SK-N-SH (cell line): ENCODE results near the gene EMILIN2.

Source experiments
- CHD2 ChIP-seq: fragments of 150-350 bp; IDR thresholded peaks from 2 replicates; pipeline ENCODE4 v1.6.1; 2018; ENCODE audit warnings: low read length; ENCODE audit not compliant: partially characterized antibody
- EP300 ChIP-seq, 2 experiments: IDR thresholded peaks; 2 replicates each; pipeline versions ENCODE4 v1.4.0 to v1.6.1; 2012; ENCODE audit warnings: borderline replicate concordance in 1 of 2, low read depth in 1 of 2, low read length in 1 of 2
- FOXM1 ChIP-seq: IDR thresholded peaks from 2 replicates; pipeline ENCODE4 v1.4.0; 2012; ENCODE audit warnings: low read depth, mild to moderate bottlenecking
- JUND ChIP-seq: IDR thresholded peaks from 2 replicates; pipeline ENCODE4 v1.4.0; 2012
- POLR2AphosphoS5 ChIP-seq: IDR thresholded peaks from 2 replicates; pipeline ENCODE4 v1.6.1; 2012; ENCODE audit warnings: low read depth, low read length
- RAD21 ChIP-seq: IDR thresholded peaks from 2 replicates; pipeline ENCODE4 v1.6.1; 2012; ENCODE audit warnings: mild to moderate bottlenecking, low read length
- RCOR1 ChIP-seq: fragments of 150-350 bp; IDR thresholded peaks from 2 replicates; pipeline ENCODE4 v1.6.1; 2017; ENCODE audit warnings: antibody characterized with exemption, low read length
- RFX5 ChIP-seq: IDR thresholded peaks from 2 replicates; pipeline ENCODE4 v1.6.1; 2012; ENCODE audit warnings: mild to moderate bottlenecking, improper control_type of control experiment, low read length
- SIN3A ChIP-seq: IDR thresholded peaks from 2 replicates; pipeline ENCODE4 v1.6.1; 2012; ENCODE audit warnings: low read depth, mild to moderate bottlenecking, low read length, moderate library complexity, borderline replicate concordance
- TAF1 ChIP-seq: IDR thresholded peaks from 2 replicates; pipeline ENCODE4 v1.6.1; 2012; ENCODE audit warnings: low read depth, mild to moderate bottlenecking, low read length, moderate library complexity, borderline replicate concordance
- TCF12 ChIP-seq: IDR thresholded peaks from 2 replicates; pipeline ENCODE4 v1.4.0; 2012
- TF ChIP-seq, protein P1 (sequence below): fragments of 200-600 bp; sonication (generic); IDR thresholded peaks from 2 replicates; pipeline ENCODE4 v1.6.1; 2017; ENCODE audit warnings: antibody characterized with exemption, mild to moderate bottlenecking, moderate library complexity
- TF ChIP-seq, protein P2 (sequence below): fragments of 150-350 bp; IDR thresholded peaks from 2 replicates; pipeline ENCODE4 v1.6.1; 2016; ENCODE audit warnings: mild to moderate bottlenecking, low read depth, low read length

DNA sequence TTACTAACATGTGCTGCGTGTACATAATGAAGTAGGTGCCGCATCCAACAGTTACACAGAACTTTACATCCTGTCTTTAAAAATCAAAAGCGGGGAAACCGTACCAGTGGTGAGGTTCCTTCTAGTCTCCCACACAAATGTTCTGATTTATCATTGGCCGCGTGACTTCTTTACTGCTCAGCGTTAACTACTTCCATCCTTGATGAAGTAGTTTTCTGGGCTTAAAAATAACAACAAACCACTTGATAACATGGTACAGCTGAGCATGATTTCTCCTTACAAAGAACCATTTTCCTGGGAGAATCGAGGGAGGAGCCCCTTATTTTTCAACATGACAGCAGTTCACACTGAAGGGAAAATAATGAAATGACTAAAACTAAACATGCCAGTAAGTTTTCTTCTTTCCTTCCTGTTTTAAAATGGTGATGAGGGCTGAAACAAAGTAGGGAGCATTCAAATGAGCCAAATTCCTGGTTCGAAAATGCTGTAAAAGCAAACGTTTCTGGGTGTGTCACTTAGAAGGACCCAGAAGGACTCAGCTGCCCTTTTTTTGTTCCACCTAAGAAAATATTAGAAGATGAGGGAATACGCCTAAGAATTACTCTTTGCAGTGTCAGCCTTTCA, 9.9 kb downstream of the EMILIN2 start:
- TF ChIP-seq JUND (no peak), EP300 (IDR thresholded peaks at IDR 0.05; ENCODE audit: borderline replicate concordance in 1 of 2, low read depth in 1 of 2, low read length in 1 of 2) (no peak), CHD2 (no peak), POLR2AphosphoS5 (no peak), RCOR1 (no peak), TAF1 (no peak), RFX5 (no peak), TCF12 (no peak), RAD21 (no peak), SIN3A (no peak), FOXM1 (no peak)
- TF ChIP-seq, protein P1, sequence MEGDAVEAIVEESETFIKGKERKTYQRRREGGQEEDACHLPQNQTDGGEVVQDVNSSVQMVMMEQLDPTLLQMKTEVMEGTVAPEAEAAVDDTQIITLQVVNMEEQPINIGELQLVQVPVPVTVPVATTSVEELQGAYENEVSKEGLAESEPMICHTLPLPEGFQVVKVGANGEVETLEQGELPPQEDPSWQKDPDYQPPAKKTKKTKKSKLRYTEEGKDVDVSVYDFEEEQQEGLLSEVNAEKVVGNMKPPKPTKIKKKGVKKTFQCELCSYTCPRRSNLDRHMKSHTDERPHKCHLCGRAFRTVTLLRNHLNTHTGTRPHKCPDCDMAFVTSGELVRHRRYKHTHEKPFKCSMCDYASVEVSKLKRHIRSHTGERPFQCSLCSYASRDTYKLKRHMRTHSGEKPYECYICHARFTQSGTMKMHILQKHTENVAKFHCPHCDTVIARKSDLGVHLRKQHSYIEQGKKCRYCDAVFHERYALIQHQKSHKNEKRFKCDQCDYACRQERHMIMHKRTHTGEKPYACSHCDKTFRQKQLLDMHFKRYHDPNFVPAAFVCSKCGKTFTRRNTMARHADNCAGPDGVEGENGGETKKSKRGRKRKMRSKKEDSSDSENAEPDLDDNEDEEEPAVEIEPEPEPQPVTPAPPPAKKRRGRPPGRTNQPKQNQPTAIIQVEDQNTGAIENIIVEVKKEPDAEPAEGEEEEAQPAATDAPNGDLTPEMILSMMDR: no peak
- TF ChIP-seq, protein P2, sequence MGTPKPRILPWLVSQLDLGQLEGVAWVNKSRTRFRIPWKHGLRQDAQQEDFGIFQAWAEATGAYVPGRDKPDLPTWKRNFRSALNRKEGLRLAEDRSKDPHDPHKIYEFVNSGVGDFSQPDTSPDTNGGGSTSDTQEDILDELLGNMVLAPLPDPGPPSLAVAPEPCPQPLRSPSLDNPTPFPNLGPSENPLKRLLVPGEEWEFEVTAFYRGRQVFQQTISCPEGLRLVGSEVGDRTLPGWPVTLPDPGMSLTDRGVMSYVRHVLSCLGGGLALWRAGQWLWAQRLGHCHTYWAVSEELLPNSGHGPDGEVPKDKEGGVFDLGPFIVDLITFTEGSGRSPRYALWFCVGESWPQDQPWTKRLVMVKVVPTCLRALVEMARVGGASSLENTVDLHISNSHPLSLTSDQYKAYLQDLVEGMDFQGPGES: no peak
